Retinal pigment epithelial cell (primary cell): Measurements from ENCODE around the gene NFATC3.
A peak's percentile ranks its signal among the peaks of the same experiment; 100 is the strongest.

Experiments used
- DNase-seq: peaks from one replicate; pipeline ENCODE4 v3.0.0-alpha.2; 2010; ENCODE audit warnings: low read depth
- H3K4me3 ChIP-seq: 2 replicates; pipeline ENCODE4 v1.5.1; 2011; ENCODE audit warnings: mild to moderate bottlenecking, low read length, control low read depth, moderate library complexity
- CTCF ChIP-seq: conservative IDR thresholded peaks from 2 replicates; pipeline ENCODE4 v1.5.1; 2011; ENCODE audit warnings: low read depth, low read length, control low read depth, inconsistent platforms

Gene NFATC3

GRCh38 chr16:68085259-68086071, at the start of gene NFATC3:
Gene NFATC3 (plus strand): TSS chr16:68085370. CDS start chr16:68085682, 312 bp downstream.
- peak; percentile 78 for DNase-seq
- no peak for TF ChIP-seq CTCF
- H3K4me3 ChIP-seq: peak within 1 kb of the TSS; percentile 72

GRCh38 chr16:68037841-68038597, 47.2 kb upstream of the NFATC3 start:
- DNase-seq: no peak
- H3K4me3 ChIP-seq: no peak overlapping the region
- TF ChIP-seq CTCF: no peak

GRCh38 chr16:68040506-68041288, 44.5 kb upstream of the NFATC3 start:
- DNase-seq: no peak
- TF ChIP-seq CTCF: peak; percentile 85
- H3K4me3 ChIP-seq: no peak overlapping the region

- H3K4me3 ChIP-seq: no peak overlapping the region
- no peak for DNase-seq
- no peak for TF ChIP-seq CTCF
Observed at GRCh38 chr16:68041783-68042182, 43.4 kb upstream of the NFATC3 start.

GRCh38 chr16:68046106-68046505, 39.1 kb upstream of the NFATC3 start:
- DNase-seq: no peak
- TF ChIP-seq CTCF: no peak
- H3K4me3 ChIP-seq: no peak overlapping the region

- TF ChIP-seq CTCF: no peak
- DNase-seq: no peak
- no peak overlapping the region for H3K4me3 ChIP-seq
Observed at GRCh38 chr16:68047987-68048386, 37.2 kb upstream of the NFATC3 start.
